HG03565 (cell line): ENCODE data around the gene EGLN3.

Experiments used
- ATAC-seq: cut with Tn5 transposase; IDR thresholded peaks from one replicate; pipeline ENCODE4 v1.9.1; 2021; ENCODE audit warnings: mild to moderate bottlenecking, moderate library complexity; ENCODE audit not compliant: unreplicated experiment

EGLN3 gene

DNA sequence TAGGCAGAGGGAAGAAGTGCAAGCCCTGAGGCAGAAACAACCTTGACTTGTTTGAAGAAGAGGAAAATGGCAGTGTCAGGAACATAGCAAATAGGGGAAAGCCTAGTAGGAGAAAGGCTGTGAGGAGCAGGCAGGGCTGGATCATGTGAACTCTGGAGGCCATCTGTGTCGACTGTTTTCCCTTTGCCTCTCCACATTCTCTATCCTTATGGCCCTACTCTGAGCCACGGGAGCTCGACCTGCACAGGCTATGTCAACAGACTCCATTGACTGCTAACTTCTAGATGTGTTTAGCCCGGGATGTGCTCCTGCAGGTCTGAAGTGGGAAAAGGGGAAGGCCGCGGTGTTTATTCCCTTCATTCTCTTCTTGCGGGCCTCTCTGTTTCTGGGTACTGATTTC is 35.2 kb downstream of the EGLN3 start:
- no peak for ATAC-seq

- no peak for ATAC-seq
Observed at GRCh38 chr14:33914676-33915516, 36.0 kb downstream of the EGLN3 start.

DNA sequence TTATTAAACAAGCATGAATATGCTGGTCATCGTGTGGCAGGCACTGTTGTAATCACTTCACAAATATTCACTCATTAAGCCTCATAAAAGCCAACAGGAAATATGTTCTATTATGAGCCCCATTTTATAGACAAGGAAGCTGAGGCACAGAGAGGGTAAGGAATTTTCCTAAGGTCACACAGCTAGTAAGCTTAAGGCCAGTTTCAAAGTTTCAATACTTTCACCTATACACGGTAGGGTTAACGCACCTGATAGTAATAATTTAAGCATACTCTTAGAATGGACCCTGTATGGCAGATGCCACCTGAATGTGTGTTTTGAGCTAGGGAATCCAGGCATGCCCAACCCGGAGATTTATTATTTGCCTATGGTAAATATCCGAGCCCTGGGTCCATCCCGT is 39.8 kb downstream of the EGLN3 start:
- ATAC-seq: no peak

GRCh38 chr14:33910435-33910834 is 40.4 kb downstream of the EGLN3 start:
- ATAC-seq: no peak

DNA sequence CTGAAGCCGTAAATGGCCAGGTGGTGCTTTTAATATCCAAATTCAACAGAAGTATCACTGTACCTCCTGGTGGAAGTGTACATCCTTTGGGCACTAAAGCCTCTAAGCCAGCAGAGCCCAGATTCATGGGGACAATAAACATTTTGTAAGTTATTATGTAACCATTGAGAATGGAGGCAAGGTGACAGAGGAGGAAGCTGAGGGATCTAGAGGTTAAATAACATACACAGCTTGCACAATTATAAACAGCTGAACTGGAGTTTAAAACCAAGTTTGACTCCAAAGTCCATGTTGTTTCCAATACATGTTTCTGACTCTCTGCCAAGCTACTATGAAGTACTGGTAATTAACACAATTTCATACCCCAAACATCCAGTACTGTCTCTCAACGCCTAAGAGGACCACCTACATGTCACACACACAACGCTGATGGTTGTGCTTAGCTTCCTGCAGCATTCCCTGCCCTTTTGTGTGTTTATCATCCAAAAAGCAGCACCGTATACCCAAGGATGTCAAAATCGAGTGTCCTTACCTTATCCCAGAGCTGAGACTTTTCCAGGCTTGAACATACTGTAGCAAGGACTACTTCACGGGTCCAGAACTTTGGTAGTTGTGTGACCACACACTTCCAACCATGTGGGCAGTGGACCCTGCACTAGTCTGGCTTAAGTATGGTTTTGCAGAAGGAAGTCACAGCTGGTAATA is 41.3 kb downstream of the EGLN3 start:
- ATAC-seq: no peak

GRCh38 chr14:33908540-33909223 is 42.2 kb downstream of the EGLN3 start:
- no peak for ATAC-seq

GRCh38 chr14:33906968-33907367 is 43.9 kb downstream of the EGLN3 start:
- no peak for ATAC-seq

GRCh38 chr14:33904609-33905008 is 46.3 kb downstream of the EGLN3 start:
- ATAC-seq: no peak

DNA sequence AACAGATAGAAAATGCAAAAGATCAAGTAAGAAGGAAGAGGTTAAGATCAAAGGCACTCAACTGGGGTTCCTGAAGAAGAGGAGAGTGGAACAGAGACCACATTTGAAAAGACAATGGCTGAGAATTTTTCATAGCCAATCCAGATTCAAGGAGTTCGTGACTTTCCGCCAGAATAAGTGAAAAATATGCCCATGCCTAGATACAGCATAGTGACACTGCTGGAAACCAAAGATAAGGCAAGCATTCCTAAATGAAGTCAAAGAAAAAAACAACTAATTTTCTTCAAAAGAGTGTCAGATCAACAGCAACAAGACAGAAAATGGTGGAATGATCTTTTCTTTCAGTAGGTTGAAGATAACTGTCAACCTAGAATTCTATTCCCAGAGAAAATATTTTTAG is 47.5 kb downstream of the EGLN3 start:
- ATAC-seq: no peak

- no peak for ATAC-seq
Observed at GRCh38 chr14:33902363-33902762, 48.5 kb downstream of the EGLN3 start.

DNA sequence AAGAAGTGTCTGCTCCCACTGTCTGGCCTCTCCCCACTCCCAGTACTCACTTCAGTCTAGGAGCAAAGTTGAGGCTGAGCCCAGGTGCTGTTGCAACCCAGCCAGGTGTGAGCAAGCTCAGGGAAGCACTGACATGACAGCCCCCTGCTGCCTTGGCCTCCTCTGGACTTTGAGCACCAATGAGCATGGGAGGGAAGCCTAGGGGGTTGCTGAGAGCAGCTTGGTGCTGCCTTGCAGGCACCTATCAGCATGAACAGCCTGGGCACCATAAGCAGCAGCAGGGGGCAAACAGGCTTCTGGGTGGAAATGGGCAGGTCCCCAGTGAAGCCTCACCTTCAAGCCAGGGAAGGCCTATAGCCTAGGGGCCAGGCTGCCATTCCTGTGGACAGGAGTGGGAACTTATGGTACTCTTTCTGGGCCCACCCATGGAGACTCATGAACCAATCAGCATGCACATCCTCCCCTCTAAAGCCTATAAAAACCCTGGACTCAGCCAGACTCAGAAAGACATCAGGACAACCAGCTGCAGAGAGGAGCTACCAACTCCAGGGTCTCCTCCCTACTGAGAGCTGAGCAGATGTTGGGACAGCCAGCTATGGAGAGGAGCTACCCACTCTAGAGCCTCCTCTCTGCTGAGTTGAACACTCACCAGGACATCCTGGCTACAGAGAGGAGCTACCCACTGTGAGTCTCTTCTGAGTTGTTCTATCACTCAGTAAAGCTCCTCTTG is 49.3 kb downstream of the EGLN3 start:
- no peak for ATAC-seq

- no peak for ATAC-seq
Observed at GRCh38 chr14:33900706-33901105, 50.2 kb downstream of the EGLN3 start.

DNA sequence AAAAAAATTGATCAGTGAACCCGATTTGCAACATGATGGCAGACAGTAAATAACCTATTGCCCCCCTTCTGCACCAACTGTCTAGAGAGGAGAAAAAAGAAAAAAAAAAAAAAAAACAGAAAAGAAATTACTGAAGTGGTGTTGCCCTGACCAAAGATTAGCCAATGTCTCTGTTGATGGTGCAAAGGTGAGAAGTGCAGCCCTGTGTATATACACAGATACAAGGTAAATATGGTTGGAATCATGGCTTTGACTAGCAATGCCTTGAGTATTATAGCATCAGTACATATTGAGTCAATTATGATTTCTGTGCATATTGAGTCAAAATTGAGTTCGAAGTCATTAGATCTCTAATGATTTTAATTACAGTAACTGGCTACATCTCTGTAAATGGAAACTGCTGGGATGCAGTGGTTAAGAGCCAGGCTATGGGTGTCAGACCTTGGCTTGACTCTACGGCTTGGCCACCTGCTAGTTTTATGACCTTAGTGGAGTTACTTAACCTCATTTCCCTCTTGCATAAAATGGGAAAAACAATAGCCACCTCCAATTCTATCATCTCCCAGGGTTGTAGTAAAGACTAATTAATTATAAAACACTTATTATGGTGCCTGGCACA is 51.0 kb downstream of the EGLN3 start:
- ATAC-seq: no peak

DNA sequence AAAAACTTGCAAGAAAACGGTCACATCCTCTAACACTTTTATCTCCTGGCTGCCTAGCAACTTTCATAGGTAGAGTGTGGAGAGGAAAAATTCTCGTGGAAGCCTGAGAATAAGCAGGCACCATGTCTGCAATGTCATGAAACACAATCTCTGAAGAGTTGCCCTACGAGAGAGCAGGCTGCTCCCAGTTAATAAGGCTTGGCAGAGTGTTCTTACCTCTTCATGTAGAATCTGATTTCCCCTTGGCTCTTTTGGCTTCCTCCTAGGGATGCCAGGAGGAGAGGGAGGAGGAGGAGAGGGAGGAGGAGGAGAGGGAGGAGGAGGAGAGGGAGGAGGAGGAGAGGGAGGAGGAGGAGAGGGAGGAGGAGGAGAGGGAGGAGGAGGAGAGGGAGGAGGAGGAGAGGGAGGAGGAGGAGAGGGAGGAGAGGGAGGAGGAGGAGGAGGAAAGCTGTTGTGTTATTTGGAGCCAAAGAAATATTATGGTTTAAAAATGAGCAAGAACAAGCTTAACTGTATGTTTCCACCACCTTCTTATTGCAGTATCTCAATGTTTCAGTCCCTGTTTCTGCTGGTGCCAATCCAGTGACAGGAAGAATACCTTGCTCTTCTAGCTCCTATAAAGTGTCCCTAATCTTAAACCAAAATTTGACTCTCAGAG is 52.9 kb downstream of the EGLN3 start:
- no peak for ATAC-seq

- no peak for ATAC-seq
Observed at GRCh38 chr14:33897382-33897781, 53.5 kb downstream of the EGLN3 start.

DNA sequence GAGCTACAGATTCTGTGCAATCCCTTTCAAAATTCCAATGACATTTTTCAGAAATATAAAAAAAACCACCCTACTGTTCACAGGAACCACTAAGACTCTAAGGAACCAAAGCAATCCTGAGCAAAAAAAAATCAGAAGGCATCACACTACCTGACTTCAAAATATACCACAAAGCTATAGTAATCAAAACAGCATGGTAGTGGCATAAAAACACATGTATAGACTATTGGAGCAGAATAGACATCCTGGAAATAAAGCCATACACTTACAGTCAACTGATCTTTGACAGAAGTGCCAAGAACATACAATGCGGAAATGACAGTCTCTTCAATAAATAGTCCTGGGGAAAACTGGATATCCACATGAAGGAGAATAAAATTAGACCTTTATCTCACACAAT is 56.5 kb downstream of the EGLN3 start:
- no peak for ATAC-seq

DNA sequence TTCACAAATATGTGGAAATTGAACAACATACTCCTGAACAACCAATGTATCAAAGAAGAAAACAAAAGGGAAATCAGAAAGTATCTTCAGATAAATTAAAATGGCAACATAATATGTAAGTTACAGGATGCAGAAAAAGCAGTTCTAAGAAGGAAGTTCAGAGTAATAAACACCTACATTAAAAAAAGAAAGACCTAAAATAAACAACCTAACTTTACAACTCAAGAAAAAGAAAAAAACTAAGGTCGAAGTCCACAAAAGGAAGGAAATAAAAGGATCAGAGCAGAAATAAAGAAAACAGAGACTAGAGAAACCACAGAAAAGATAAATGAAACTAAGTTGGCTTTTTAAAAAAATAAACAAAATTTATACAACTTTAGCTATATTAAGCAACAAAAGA is 59.2 kb downstream of the EGLN3 start:
- no peak for ATAC-seq

DNA sequence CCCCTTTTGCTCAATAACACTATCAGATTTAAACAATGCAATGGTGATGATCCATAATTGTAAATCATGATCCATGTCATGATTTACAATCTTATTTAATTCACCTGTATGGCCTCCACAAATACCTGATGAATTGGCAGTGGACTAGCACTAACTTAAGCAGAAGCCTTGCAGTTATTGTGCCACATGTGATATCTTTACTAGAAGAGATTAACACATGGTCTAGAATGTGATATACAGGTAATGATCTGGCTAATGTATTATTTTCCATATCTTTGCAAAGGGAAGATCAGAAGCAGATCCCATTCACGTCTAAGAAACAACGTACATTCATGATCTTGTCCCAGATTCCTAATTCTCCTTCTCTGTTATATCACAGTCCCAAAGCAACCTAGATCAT is 66.0 kb downstream of the EGLN3 start:
- ATAC-seq: no peak

- ATAC-seq: no peak
Observed at GRCh38 chr14:33880330-33880729, 70.5 kb downstream of the EGLN3 start.

DNA sequence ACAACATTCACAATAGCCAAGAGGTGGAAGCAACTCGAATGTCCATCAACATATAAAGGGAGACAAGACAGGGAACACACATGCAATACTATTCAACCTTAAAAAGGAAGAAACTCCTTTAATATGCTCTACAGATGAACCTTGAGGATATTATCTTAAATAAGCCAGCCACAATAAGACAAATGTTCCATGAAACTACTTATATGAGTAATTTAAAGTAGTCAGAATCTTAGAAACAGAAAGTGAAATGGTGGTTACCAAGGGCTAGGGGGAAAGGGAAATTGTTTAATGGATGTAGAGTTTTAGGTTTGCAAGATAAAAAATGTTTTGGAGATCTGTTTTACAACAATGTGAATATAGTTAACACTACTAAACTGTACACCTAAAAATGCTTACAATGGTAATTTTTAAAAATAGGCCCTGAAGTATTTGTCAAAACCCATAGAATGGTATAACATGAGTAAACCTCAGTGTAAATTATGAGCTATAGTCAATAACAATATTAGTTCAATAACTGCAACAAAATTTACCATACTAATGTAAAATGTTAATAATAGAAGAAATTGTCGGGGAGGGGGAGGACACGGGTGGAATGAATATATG is 71.1 kb downstream of the EGLN3 start:
- no peak for ATAC-seq
